Measurements from ENCODE around the gene SEC22A. TPM values are rescaled to one million over a fixed set of nuclear protein-coding genes. Genes with fewer than 3 reads are reported as not detected.

SEC22A gene
- total and polyA plus RNA-seq, 2 of the 13 experiments (the other 11 are each of a cell fraction or from before 2014, with no cell fraction given), result 14.1 to 17.3 TPM

- peak; percentile 47 for TF ChIP-seq ERF (CRISPR knock-in tag; IDR thresholded peaks at IDR 0.05)
- TF ChIP-seq TFDP2 (CRISPR knock-in tag; IDR thresholded peaks at IDR 0.05), result peak; percentile 76
- TF ChIP-seq TSC22D2 (CRISPR knock-in tag; IDR thresholded peaks at IDR 0.05; ENCODE audit: borderline replicate concordance), result no peak; the same call in 1 of the 2 replicates
- TF ChIP-seq ZNF563 (CRISPR knock-in tag; IDR thresholded peaks at IDR 0.05), result peak; percentile 44; the same call in 1 of the 2 replicates
- no peak for TF ChIP-seq ZBTB37 (CRISPR knock-in tag; IDR thresholded peaks at IDR 0.05)
- TF ChIP-seq NFRKB (IDR thresholded peaks at IDR 0.05), result no peak
- no peak for TF ChIP-seq NKX3-1 (CRISPR knock-in tag; IDR thresholded peaks at IDR 0.05)
- TF ChIP-seq MTA1 (CRISPR knock-in tag; IDR thresholded peaks at IDR 0.05; ENCODE audit: borderline replicate concordance), result no peak
- no peak for TF ChIP-seq NCOA1 (CRISPR knock-in tag; IDR thresholded peaks at IDR 0.05)
- TF ChIP-seq E2F1 (CRISPR knock-in tag; IDR thresholded peaks at IDR 0.05), result no peak
- TF ChIP-seq NRL (CRISPR knock-in tag; IDR thresholded peaks at IDR 0.05; ENCODE audit: borderline replicate concordance), result peak; percentile 44; the same call in 1 of the 2 replicates
- TF ChIP-seq ZNF792 (CRISPR knock-in tag; IDR thresholded peaks at IDR 0.05), result no peak
- TF ChIP-seq ATF7 (IDR thresholded peaks at IDR 0.05), result no peak
- no peak for TF ChIP-seq ATF7 (CRISPR knock-in tag; IDR thresholded peaks at IDR 0.05)
- TF ChIP-seq CENPBD1 (CRISPR knock-in tag; IDR thresholded peaks at IDR 0.05; ENCODE audit: borderline replicate concordance, low read depth), result no peak
- TF ChIP-seq GMEB2 (CRISPR knock-in tag; IDR thresholded peaks at IDR 0.05; ENCODE audit: low read depth), result peak; percentile 81; the same call in 1 of the 2 replicates
- TF ChIP-seq ZNF543 (CRISPR knock-in tag; IDR thresholded peaks at IDR 0.05), result peak; percentile 39; the same call in 1 of the 2 replicates
- no peak for TF ChIP-seq ZNF850 (CRISPR knock-in tag; conservative IDR thresholded peaks at IDR 0.05)
- no peak for TF ChIP-seq ZNF414 (CRISPR knock-in tag; IDR thresholded peaks at IDR 0.05)
- no peak for TF ChIP-seq ZNF20 (CRISPR knock-in tag; IDR thresholded peaks at IDR 0.05)
- TF ChIP-seq ZNF639 (CRISPR knock-in tag; conservative IDR thresholded peaks at IDR 0.05), result no peak
- TF ChIP-seq BRD4 (CRISPR knock-in tag; IDR thresholded peaks at IDR 0.05), result no peak
- peak; percentile 42; the same call in 1 of the 2 replicates for TF ChIP-seq ZNF768 (CRISPR knock-in tag; IDR thresholded peaks at IDR 0.05)
Observed at GRCh38 chr3:123201557-123202427, at the start of gene SEC22A (continued).
